ENCODE measurements around the gene PTPRJ. TPM values are rescaled to one million over a fixed set of nuclear protein-coding genes. Genes with fewer than 3 reads are reported as not detected.

Gene PTPRJ
- total RNA-seq, 1 donor from 2014 or later: 5.9 TPM

GRCh38 chr11:48123934-48124755 lies 143.8 kb downstream of the PTPRJ start:
- Histone ChIP-seq H3K36me3 (peaks cover 30 to 37% of the 10 kb centered on the region in 2 donors), H3K27me3 (no peaks in the 10 kb centered on the region), H3K4me1 (no peaks in the 10 kb centered on the region), H3K4me3 (no peak overlapping the region), H3K9me3 (no peaks in the 10 kb centered on the region), H3K27ac (no peak overlapping the region)
- no peak for DNase-seq (ENCODE audit: low spot score in 2 of 2)
- intact Hi-C loops (cut with DNase I): no loop called here
- no peak for TF ChIP-seq CTCF (IDR thresholded peaks at IDR 0.05)

GRCh38 chr11:48124880-48125279 lies 144.5 kb downstream of the PTPRJ start:
- no peak for TF ChIP-seq CTCF (IDR thresholded peaks at IDR 0.05)
- intact Hi-C loops (cut with DNase I): no loop called here
- no peak for DNase-seq (ENCODE audit: low spot score in 2 of 2)
- Histone ChIP-seq H3K4me1 (no peaks in the 10 kb centered on the region), H3K27me3 (no peaks in the 10 kb centered on the region), H3K9me3 (no peaks in the 10 kb centered on the region), H3K27ac (no peak overlapping the region), H3K4me3 (no peak overlapping the region), H3K36me3 (peaks cover 30 to 41% of the 10 kb centered on the region in 2 donors)

- H3K27ac ChIP-seq: no peak overlapping the region
- peaks cover 30 to 39% of the 10 kb centered on the region in 2 donors for H3K36me3 ChIP-seq
- no peaks in the 10 kb centered on the region for H3K4me1 ChIP-seq
- no peak overlapping the region for H3K4me3 ChIP-seq
- DNase-seq (ENCODE audit: low spot score in 2 of 2): no peak
- no peaks in the 10 kb centered on the region for H3K27me3 ChIP-seq
- TF ChIP-seq CTCF (IDR thresholded peaks at IDR 0.05): no peak
- intact Hi-C loops (cut with DNase I): no loop called here
- no peaks in the 10 kb centered on the region for H3K9me3 ChIP-seq
Observed at GRCh38 chr11:48125866-48126265, 145.5 kb downstream of the PTPRJ start.

- intact Hi-C loops (cut with DNase I): no loop called here
- no peak for DNase-seq (ENCODE audit: low spot score in 2 of 2)
- TF ChIP-seq CTCF (IDR thresholded peaks at IDR 0.05): no peak
Observed at GRCh38 chr11:48127521-48128183, 147.3 kb downstream of the PTPRJ start.

GRCh38 chr11:48129697-48130395 lies 149.5 kb downstream of the PTPRJ start:
- DNase-seq (ENCODE audit: low spot score in 2 of 2): no peak
- Histone ChIP-seq H3K27me3 (no peaks in the 10 kb centered on the region), H3K4me1 (no peaks in the 10 kb centered on the region), H3K4me3 (no peak overlapping the region), H3K36me3 (peaks cover 28 to 30% of the 10 kb centered on the region in 2 donors), H3K9me3 (no peaks in the 10 kb centered on the region), H3K27ac (no peak overlapping the region)
- intact Hi-C loops (cut with DNase I): no loop called here
- TF ChIP-seq CTCF (IDR thresholded peaks at IDR 0.05): no peak

More at GRCh38 chr11:48127521-48128183, 147.3 kb downstream of the PTPRJ start:
- H3K36me3 ChIP-seq: peaks cover 30 to 33% of the 10 kb centered on the region in 2 donors
- H3K27me3 ChIP-seq: no peaks in the 10 kb centered on the region
- no peaks in the 10 kb centered on the region for H3K4me1 ChIP-seq
- H3K4me3 ChIP-seq: no peak overlapping the region
- no peaks in the 10 kb centered on the region for H3K9me3 ChIP-seq
- no peak overlapping the region for H3K27ac ChIP-seq

All from ascending aorta (tissue), 2 donors.